Measurements from ENCODE around the gene NADSYN1. TPM values are rescaled to one million over a fixed set of nuclear protein-coding genes. Genes with fewer than 3 reads are reported as not detected.

NADSYN1 gene
- total RNA-seq, 2 experiments from 2014 or later = 106 to 112 TPM

DNA sequence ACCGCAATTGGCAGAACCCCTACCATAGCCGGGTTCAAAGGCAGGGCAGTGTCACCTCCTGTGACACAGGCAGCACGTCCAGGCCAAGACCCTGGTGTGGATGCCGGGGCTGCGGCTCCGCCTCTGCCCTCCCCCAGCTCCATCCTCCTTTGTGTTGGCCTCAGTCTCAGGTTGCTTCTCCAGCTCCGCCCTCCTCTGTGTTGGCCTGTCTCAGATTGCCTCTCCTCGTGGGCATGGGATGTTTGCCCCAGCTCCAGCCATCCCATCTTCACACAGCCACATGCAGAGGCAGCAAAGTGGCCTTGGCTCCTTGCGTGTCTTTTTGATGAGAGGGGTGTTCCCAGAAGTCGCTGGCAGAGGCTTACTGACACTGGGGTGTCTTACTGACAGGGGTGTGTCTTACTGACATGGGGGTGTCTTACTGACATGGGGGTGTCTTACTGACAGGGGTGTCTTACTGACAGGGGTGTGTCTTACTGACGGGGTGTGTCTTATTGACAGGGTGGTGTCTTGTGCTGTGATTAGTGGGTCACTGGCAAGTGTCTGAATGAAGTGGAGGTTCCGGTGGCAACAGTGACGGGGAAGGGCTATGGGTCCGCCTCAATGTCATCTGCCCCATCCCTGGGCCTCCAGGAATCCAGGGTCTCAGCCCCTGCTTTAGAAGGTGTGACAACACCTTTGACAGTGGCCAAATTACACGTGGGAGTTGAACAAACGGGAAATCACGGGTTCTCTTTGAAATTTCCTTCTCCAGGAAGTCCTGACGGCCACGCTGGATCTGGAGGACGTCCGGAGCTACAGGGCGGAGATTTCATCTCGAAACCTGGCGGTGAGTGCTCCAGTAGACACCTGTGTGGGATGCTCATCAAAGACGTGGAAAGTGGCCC is 24.9 kb downstream of the NADSYN1 start:
- Mint-ChIP-seq H3K27me3 (no peaks in the 10 kb centered on the region), H3K4me1 (ENCODE audit: low read depth) (no peaks in the 10 kb centered on the region), H3K9me3 (no peaks in the 10 kb centered on the region), H3K27ac (no peak overlapping the region), H3K4me3 (no peak overlapping the region), H3K36me3 (ENCODE audit: low read depth) (peaks cover 81% of the 10 kb centered on the region)
- TF ChIP-seq, protein P1, sequence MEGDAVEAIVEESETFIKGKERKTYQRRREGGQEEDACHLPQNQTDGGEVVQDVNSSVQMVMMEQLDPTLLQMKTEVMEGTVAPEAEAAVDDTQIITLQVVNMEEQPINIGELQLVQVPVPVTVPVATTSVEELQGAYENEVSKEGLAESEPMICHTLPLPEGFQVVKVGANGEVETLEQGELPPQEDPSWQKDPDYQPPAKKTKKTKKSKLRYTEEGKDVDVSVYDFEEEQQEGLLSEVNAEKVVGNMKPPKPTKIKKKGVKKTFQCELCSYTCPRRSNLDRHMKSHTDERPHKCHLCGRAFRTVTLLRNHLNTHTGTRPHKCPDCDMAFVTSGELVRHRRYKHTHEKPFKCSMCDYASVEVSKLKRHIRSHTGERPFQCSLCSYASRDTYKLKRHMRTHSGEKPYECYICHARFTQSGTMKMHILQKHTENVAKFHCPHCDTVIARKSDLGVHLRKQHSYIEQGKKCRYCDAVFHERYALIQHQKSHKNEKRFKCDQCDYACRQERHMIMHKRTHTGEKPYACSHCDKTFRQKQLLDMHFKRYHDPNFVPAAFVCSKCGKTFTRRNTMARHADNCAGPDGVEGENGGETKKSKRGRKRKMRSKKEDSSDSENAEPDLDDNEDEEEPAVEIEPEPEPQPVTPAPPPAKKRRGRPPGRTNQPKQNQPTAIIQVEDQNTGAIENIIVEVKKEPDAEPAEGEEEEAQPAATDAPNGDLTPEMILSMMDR (IDR thresholded peaks at IDR 0.05) = no peak
- no peaks in the 10 kb centered on the region for H3K27me3 ChIP-seq (ENCODE audit: control insufficient read depth in 1 of 2, insufficient read depth in 2 of 2, low read length in 2 of 2)
- no peak for DNase-seq
- ChIA-PET POLR2A (no interaction called here), CTCF (no interaction called here)
- no peak for ATAC-seq (ENCODE audit: poor library complexity)
- no peak overlapping the region for H3K27ac ChIP-seq (ENCODE audit: low read depth in 1 of 2, low read length in 2 of 2)
- no peak overlapping the region for H3K4me3 ChIP-seq (ENCODE audit: low read length)
- no peaks in the 10 kb centered on the region for H3K9me3 ChIP-seq (ENCODE audit: control insufficient read depth in 1 of 2, insufficient read depth in 1 of 2, low read length in 2 of 2)
- intact Hi-C loops (cut with DNase I, micrococcal nuclease) = no loop called here
- H3K36me3 ChIP-seq (ENCODE audit: insufficient read depth, low read length) = peaks cover 91% of the 10 kb centered on the region
- no peaks in the 10 kb centered on the region for H3K4me1 ChIP-seq (ENCODE audit: insufficient read depth, low read length)

DNA sequence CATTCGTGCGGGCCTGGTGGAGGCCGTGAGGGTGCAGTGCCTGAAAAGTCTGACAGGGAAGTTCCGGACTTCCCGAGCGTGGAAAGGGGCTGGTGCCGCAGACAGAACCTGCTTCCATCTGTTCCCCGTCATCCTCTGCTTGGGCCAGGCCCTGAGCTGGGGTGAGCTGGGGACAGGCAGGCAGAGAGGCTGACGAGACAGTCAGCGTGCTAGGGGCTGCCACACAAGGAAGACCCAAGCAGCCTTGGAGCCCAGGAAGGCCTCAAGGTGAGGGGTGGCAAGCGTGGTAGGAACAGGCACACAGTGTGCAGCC is 25.5 kb downstream of the NADSYN1 start:
- Mint-ChIP-seq H3K27ac (no peak overlapping the region), H3K27me3 (no peaks in the 10 kb centered on the region), H3K4me1 (ENCODE audit: low read depth) (no peaks in the 10 kb centered on the region), H3K36me3 (ENCODE audit: low read depth) (peaks cover 83% of the 10 kb centered on the region), H3K9me3 (no peaks in the 10 kb centered on the region), H3K4me3 (no peak overlapping the region)
- no peak overlapping the region for H3K4me3 ChIP-seq (ENCODE audit: low read length)
- no peak for ATAC-seq (ENCODE audit: poor library complexity)
- no peak overlapping the region for H3K27ac ChIP-seq (ENCODE audit: low read depth in 1 of 2, low read length in 2 of 2)
- ChIA-PET POLR2A (no interaction called here), CTCF (no interaction called here)
- no peaks in the 10 kb centered on the region for H3K27me3 ChIP-seq (ENCODE audit: control insufficient read depth in 1 of 2, insufficient read depth in 2 of 2, low read length in 2 of 2)
- no peaks in the 10 kb centered on the region for H3K4me1 ChIP-seq (ENCODE audit: insufficient read depth, low read length)
- peaks cover 91% of the 10 kb centered on the region for H3K36me3 ChIP-seq (ENCODE audit: insufficient read depth, low read length)
- no peak for DNase-seq
- no peaks in the 10 kb centered on the region for H3K9me3 ChIP-seq (ENCODE audit: control insufficient read depth in 1 of 2, insufficient read depth in 1 of 2, low read length in 2 of 2)
- intact Hi-C loops (cut with DNase I, micrococcal nuclease) = no loop called here
- TF ChIP-seq, protein P1 (IDR thresholded peaks at IDR 0.05) = no peak

DNA sequence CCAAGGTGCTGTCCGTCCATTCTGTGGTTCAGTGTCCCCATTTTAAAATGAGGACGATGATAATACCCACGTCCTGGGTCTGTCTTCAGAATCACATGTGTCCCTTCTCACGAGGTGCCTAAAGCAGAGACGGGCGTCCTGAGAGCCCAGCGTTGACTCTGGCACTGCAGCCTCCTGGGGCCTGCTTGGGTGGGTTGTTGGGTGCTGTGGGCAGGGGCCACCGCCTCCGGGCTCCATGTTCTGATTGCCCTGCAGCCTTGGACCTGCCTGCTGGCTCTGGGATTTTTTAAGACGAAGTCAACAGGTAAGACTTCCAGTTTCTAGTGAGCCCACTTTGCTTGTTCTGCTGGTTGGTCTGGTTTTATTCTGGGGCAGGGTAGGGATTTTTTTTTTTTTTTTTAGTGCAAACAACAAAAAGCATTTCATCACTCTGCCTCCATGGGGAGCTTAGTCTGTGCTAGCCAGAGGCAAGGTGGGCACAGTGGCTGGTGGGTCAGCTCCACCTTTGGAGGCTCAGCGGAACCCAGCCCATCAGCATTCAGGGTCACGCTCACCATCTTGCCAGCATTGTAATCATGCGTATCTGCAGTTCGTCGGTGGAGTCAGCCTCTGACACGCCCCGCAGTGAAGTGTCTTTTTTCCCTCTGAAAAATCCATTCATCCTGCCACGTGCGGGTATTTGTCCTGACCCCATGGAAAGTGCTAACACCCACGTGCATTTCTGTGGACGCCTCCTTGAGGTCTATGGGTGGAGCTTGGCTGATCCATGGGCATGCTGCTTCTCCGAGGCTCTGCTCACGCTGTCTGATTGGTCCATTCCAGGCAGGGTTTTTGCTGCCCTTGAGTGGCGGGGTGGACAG is 28.3 kb downstream of the NADSYN1 start:
- intact Hi-C loops (cut with DNase I, micrococcal nuclease) = no loop called here
- Mint-ChIP-seq H3K27ac (no peak overlapping the region), H3K36me3 (ENCODE audit: low read depth) (peaks cover 86% of the 10 kb centered on the region), H3K4me1 (ENCODE audit: low read depth) (no peaks in the 10 kb centered on the region), H3K27me3 (no peaks in the 10 kb centered on the region), H3K4me3 (no peak overlapping the region), H3K9me3 (no peaks in the 10 kb centered on the region)
- ChIA-PET POLR2A (no interaction called here), CTCF (interaction anchor here (0.7 kb wide), 1 partner anchor 8 kb away, joined by 4 read pairs; no protein-coding TSS in a partner anchor)
- ATAC-seq (ENCODE audit: poor library complexity) (no peak), DNase-seq (no peak)
- Histone ChIP-seq H3K27ac (ENCODE audit: low read depth in 1 of 2, low read length in 2 of 2) (no peak overlapping the region), H3K4me3 (ENCODE audit: low read length) (no peak overlapping the region), H3K9me3 (ENCODE audit: control insufficient read depth in 1 of 2, insufficient read depth in 1 of 2, low read length in 2 of 2) (no peaks in the 10 kb centered on the region), H3K4me1 (ENCODE audit: insufficient read depth, low read length) (no peaks in the 10 kb centered on the region), H3K27me3 (ENCODE audit: control insufficient read depth in 1 of 2, insufficient read depth in 2 of 2, low read length in 2 of 2) (no peaks in the 10 kb centered on the region), H3K36me3 (ENCODE audit: insufficient read depth, low read length) (peaks cover 92% of the 10 kb centered on the region)
- TF ChIP-seq, protein P1 (IDR thresholded peaks at IDR 0.05) = no peak

Measured in CD4-positive, alpha-beta T cell (primary cell).